Measurements from ENCODE around the gene RALGPS2. TPM values are rescaled to one million over a fixed set of nuclear protein-coding genes. Genes with fewer than 3 reads are reported as not detected.

RALGPS2 gene
- total and polyA plus RNA-seq, 2 of the 13 experiments (the other 11 are each of a cell fraction or from before 2014, with no cell fraction given): 15.6 to 36.0 TPM

DNA sequence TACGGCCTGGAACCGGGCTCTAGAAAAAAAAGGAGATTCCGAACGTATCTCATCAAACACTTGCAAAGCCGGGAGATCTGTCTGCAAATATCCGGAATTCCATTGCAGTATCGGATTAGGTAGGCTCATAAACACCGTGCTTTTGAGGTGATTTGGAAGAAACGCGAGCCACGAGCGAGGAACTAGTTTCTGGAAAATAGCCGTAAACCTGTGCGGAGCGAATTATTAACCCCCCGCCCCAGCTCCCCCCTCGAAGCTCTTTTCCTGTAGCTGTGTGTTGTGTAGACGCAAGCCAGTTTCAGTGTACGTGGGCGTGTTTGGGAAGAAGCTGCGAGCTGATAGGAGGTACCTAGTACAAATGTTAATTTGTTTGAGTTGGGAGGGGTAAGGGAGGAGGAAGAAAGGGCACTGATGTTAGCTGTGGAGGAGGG, 1.1 kb downstream of the RALGPS2 start (continued):
- TF ChIP-seq MED13 (CRISPR knock-in tag; IDR thresholded peaks at IDR 0.05) (no peak), NCOA2 (CRISPR knock-in tag; IDR thresholded peaks at IDR 0.05) (no peak), ZNF143 (CRISPR knock-in tag; IDR thresholded peaks at IDR 0.05) (no peak), ELF4 (CRISPR knock-in tag; IDR thresholded peaks at IDR 0.05; ENCODE audit: borderline replicate concordance) (no peak), MTF2 (CRISPR knock-in tag; IDR thresholded peaks at IDR 0.05; ENCODE audit: borderline replicate concordance) (no peak), SIX4 (CRISPR knock-in tag; IDR thresholded peaks at IDR 0.05) (no peak), ZKSCAN5 (CRISPR knock-in tag; IDR thresholded peaks at IDR 0.05) (no peak), REPIN1 (CRISPR knock-in tag; IDR thresholded peaks at IDR 0.05; ENCODE audit: borderline replicate concordance, low read depth) (no peak), NFRKB (IDR thresholded peaks at IDR 0.05) (no peak), CBFB (CRISPR knock-in tag; IDR thresholded peaks at IDR 0.05) (no peak), PAWR (CRISPR knock-in tag; IDR thresholded peaks at IDR 0.05; ENCODE audit: borderline replicate concordance) (no peak), SP140L (CRISPR knock-in tag; IDR thresholded peaks at IDR 0.05; ENCODE audit: borderline replicate concordance) (no peak), ZBTB21 (CRISPR knock-in tag; IDR thresholded peaks at IDR 0.05) (no peak), ZNF543 (CRISPR knock-in tag; IDR thresholded peaks at IDR 0.05) (no peak), THYN1 (CRISPR knock-in tag; IDR thresholded peaks at IDR 0.05; ENCODE audit: borderline replicate concordance, low read depth) (no peak), ZNF552 (CRISPR knock-in tag; IDR thresholded peaks at IDR 0.05; ENCODE audit: borderline replicate concordance) (no peak), ZNF563 (CRISPR knock-in tag; IDR thresholded peaks at IDR 0.05) (no peak), RBM22 (optimal IDR thresholded peaks at IDR 0.05; ENCODE audit: low read length) (no peak), HHEX (CRISPR knock-in tag; IDR thresholded peaks at IDR 0.05) (no peak)
- TF ChIP-seq, protein P1, sequence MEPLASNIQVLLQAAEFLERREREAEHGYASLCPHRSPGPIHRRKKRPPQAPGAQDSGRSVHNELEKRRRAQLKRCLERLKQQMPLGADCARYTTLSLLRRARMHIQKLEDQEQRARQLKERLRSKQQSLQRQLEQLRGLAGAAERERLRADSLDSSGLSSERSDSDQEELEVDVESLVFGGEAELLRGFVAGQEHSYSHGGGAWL (CRISPR knock-in tag; IDR thresholded peaks at IDR 0.05): no peak
- TF ChIP-seq, protein P2, sequence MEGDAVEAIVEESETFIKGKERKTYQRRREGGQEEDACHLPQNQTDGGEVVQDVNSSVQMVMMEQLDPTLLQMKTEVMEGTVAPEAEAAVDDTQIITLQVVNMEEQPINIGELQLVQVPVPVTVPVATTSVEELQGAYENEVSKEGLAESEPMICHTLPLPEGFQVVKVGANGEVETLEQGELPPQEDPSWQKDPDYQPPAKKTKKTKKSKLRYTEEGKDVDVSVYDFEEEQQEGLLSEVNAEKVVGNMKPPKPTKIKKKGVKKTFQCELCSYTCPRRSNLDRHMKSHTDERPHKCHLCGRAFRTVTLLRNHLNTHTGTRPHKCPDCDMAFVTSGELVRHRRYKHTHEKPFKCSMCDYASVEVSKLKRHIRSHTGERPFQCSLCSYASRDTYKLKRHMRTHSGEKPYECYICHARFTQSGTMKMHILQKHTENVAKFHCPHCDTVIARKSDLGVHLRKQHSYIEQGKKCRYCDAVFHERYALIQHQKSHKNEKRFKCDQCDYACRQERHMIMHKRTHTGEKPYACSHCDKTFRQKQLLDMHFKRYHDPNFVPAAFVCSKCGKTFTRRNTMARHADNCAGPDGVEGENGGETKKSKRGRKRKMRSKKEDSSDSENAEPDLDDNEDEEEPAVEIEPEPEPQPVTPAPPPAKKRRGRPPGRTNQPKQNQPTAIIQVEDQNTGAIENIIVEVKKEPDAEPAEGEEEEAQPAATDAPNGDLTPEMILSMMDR (CRISPR knock-in tag; IDR thresholded peaks at IDR 0.05): no peak
- TF ChIP-seq, protein P3, sequence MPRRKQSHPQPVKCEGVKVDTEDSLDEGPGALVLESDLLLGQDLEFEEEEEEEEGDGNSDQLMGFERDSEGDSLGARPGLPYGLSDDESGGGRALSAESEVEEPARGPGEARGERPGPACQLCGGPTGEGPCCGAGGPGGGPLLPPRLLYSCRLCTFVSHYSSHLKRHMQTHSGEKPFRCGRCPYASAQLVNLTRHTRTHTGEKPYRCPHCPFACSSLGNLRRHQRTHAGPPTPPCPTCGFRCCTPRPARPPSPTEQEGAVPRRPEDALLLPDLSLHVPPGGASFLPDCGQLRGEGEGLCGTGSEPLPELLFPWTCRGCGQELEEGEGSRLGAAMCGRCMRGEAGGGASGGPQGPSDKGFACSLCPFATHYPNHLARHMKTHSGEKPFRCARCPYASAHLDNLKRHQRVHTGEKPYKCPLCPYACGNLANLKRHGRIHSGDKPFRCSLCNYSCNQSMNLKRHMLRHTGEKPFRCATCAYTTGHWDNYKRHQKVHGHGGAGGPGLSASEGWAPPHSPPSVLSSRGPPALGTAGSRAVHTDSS (CRISPR knock-in tag; conservative IDR thresholded peaks at IDR 0.05): no peak
- TF ChIP-seq, protein P4, sequence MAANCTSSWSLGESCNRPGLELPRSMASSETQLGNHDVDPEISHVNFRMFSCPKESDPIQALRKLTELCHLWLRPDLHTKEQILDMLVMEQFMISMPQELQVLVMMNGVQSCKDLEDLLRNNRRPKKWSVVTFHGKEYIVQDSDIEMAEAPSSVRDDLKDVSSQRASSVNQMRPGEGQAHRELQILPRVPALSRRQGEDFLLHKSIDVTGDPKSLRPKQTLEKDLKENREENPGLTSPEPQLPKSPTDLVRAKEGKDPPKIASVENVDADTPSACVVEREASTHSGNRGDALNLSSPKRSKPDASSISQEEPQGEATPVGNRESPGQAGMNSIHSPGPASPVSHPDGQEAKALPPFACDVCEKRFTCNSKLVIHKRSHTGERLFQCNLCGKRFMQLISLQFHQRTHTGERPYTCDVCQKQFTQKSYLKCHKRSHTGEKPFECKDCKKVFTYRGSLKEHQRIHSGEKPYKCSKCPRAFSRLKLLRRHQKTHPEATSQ (CRISPR knock-in tag; IDR thresholded peaks at IDR 0.05; ENCODE audit: borderline replicate concordance): no peak
- TF ChIP-seq, protein P5, sequence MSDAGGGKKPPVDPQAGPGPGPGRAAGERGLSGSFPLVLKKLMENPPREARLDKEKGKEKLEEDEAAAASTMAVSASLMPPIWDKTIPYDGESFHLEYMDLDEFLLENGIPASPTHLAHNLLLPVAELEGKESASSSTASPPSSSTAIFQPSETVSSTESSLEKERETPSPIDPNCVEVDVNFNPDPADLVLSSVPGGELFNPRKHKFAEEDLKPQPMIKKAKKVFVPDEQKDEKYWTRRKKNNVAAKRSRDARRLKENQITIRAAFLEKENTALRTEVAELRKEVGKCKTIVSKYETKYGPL (CRISPR knock-in tag; IDR thresholded peaks at IDR 0.05): no peak

Measured in HepG2 (cell line).